Mucosa of rectum (tissue), 2 donors: ENCODE measurements around the gene REX1BD.

Source experiments
- H3K27ac ChIP-seq, 2 donors: one replicate each; pipeline ENCODE4 v1.7.0; 2013; ENCODE audit warnings: inconsistent platforms in 2 of 2, low read depth in 2 of 2, low read length in 2 of 2
- H3K27me3 ChIP-seq, 2 donors: one replicate each; pipeline ENCODE4 v1.7.0; 2013; ENCODE audit warnings: low read length in 2 of 2; ENCODE audit not compliant: control insufficient read depth in 2 of 2, insufficient read depth in 2 of 2
- H3K36me3 ChIP-seq, 2 donors: one replicate each; pipeline ENCODE4 v1.7.0; 2013; ENCODE audit warnings: low read length in 2 of 2; ENCODE audit not compliant: control insufficient read depth in 2 of 2, insufficient read depth in 2 of 2
- H3K4me1 ChIP-seq, 2 donors: one replicate each; pipeline ENCODE4 v1.7.0; 2013; ENCODE audit warnings: low read length in 2 of 2, mild to moderate bottlenecking in 1 of 2; ENCODE audit not compliant: control insufficient read depth in 2 of 2, insufficient read depth in 2 of 2
- H3K4me3 ChIP-seq, 2 donors: one replicate each; pipeline ENCODE4 v1.7.0; 2013; ENCODE audit warnings: low read length in 2 of 2
- H3K9ac ChIP-seq, 2 donors: one replicate each; pipeline ENCODE4 v1.7.0; 2013; ENCODE audit warnings: low read length in 2 of 2, low read depth in 1 of 2, mild to moderate bottlenecking in 1 of 2
- H3K9me3 ChIP-seq, 2 donors: one replicate each; pipeline ENCODE4 v1.7.0; 2013; ENCODE audit warnings: low read length in 2 of 2; ENCODE audit not compliant: control insufficient read depth in 2 of 2
- donor health status: healthy.
- donor health status: Normal muscosa, but diverticular disease.

REX1BD gene

GRCh38 chr19:18608102-18608804 is 19.7 kb downstream of the REX1BD start:
- Histone ChIP-seq H3K27me3 (peaks cover 66 to 71% of the 10 kb centered on the region in 2 donors), H3K4me3 (no peak overlapping the region), H3K4me1 (peaks cover 0 to 17% of the 10 kb centered on the region in 2 donors), H3K9me3 (no peaks in the 10 kb centered on the region), H3K36me3 (no peaks in the 10 kb centered on the region), H3K27ac (no peak overlapping the region), H3K9ac (no peak overlapping the region)

- no peaks in the 10 kb centered on the region for H3K9me3 ChIP-seq
- no peaks in the 10 kb centered on the region for H3K36me3 ChIP-seq
- H3K27ac ChIP-seq = no peak overlapping the region
- no peak overlapping the region for H3K4me3 ChIP-seq
- no peak overlapping the region for H3K9ac ChIP-seq
- H3K4me1 ChIP-seq = peaks cover 0 to 17% of the 10 kb centered on the region in 2 donors
- H3K27me3 ChIP-seq = peaks cover 68 to 70% of the 10 kb centered on the region in 2 donors
Observed at GRCh38 chr19:18608805-18609716, 20.5 kb downstream of the REX1BD start.

- peaks cover 70% of the 10 kb centered on the region in 2 donors for H3K27me3 ChIP-seq
- no peak overlapping the region for H3K9ac ChIP-seq
- H3K27ac ChIP-seq = no peak overlapping the region
- no peak overlapping the region for H3K4me3 ChIP-seq
- peaks cover 0 to 17% of the 10 kb centered on the region in 2 donors for H3K4me1 ChIP-seq
- no peaks in the 10 kb centered on the region for H3K36me3 ChIP-seq
- no peaks in the 10 kb centered on the region for H3K9me3 ChIP-seq
Observed at GRCh38 chr19:18609717-18610051, 21.1 kb downstream of the REX1BD start.

GRCh38 chr19:18610245-18610555 is 21.6 kb downstream of the REX1BD start:
- Histone ChIP-seq H3K4me1 (peaks cover 0 to 17% of the 10 kb centered on the region in 2 donors), H3K9me3 (no peaks in the 10 kb centered on the region), H3K27me3 (peaks cover 66% of the 10 kb centered on the region in 2 donors)

GRCh38 chr19:18610556-18611326 is 22.1 kb downstream of the REX1BD start:
- Histone ChIP-seq H3K27me3 (peaks cover 63 to 68% of the 10 kb centered on the region in 2 donors), H3K4me1 (peaks cover 0 to 17% of the 10 kb centered on the region in 2 donors), H3K36me3 (no peaks in the 10 kb centered on the region), H3K27ac (no peak overlapping the region), H3K9ac (no peak overlapping the region), H3K4me3 (no peak overlapping the region), H3K9me3 (no peaks in the 10 kb centered on the region)

More at GRCh38 chr19:18610245-18610555, 21.6 kb downstream of the REX1BD start:
- H3K4me3 ChIP-seq = no peak overlapping the region
- no peaks in the 10 kb centered on the region for H3K36me3 ChIP-seq
- no peak overlapping the region for H3K9ac ChIP-seq
- no peak overlapping the region for H3K27ac ChIP-seq

- no peaks in the 10 kb centered on the region for H3K36me3 ChIP-seq
- H3K27ac ChIP-seq = no peak overlapping the region
- no peak overlapping the region for H3K4me3 ChIP-seq
- H3K4me1 ChIP-seq = peaks cover 0 to 17% of the 10 kb centered on the region in 2 donors
- no peaks in the 10 kb centered on the region for H3K9me3 ChIP-seq
- H3K9ac ChIP-seq = no peak overlapping the region
- peaks cover 68 to 72% of the 10 kb centered on the region in 2 donors for H3K27me3 ChIP-seq
Observed at GRCh38 chr19:18611327-18612050, 22.9 kb downstream of the REX1BD start.

GRCh38 chr19:18612051-18612771 is 23.6 kb downstream of the REX1BD start:
- no peaks in the 10 kb centered on the region for H3K9me3 ChIP-seq
- H3K27me3 ChIP-seq = peaks cover 67 to 72% of the 10 kb centered on the region in 2 donors
- H3K9ac ChIP-seq = peak overlapping the region in 1 of 2 donors; percentile 2
- H3K27ac ChIP-seq = no peak overlapping the region
- H3K4me3 ChIP-seq = peak overlapping the region in 1 of 2 donors; percentile 41
- H3K36me3 ChIP-seq = no peaks in the 10 kb centered on the region
- peaks cover 0 to 17% of the 10 kb centered on the region in 2 donors for H3K4me1 ChIP-seq

- H3K27me3 ChIP-seq = peaks cover 61 to 68% of the 10 kb centered on the region in 2 donors
- peak within 1 kb of the TSS; percentile 30 to 41 for H3K4me3 ChIP-seq
- no peak within 1 kb of the TSS for H3K27ac ChIP-seq
- H3K9ac ChIP-seq = peak within 1 kb of the TSS in 1 of 2 donors; percentile 2
- H3K4me1 ChIP-seq = peaks cover 0 to 14% of the 10 kb centered on the region in 2 donors
- H3K36me3 ChIP-seq = no peaks in the 10 kb centered on the region
- H3K9me3 ChIP-seq = no peaks in the 10 kb centered on the region
Observed at GRCh38 chr19:18612772-18613588, 24.4 kb downstream of the REX1BD start, which contains the start of gene TMEM59L. TMEM59L (plus strand) TSS chr19:18612870; CDS start chr19:18612959, 89 bp downstream.
